NCI-H82 (cell line): ENCODE measurements around the gene CUX1.
"Not testable (repeated sequence)": the region's sequence is repeated elsewhere in the genome, so short reads cannot be mapped to it uniquely, and the experiment has no call there.

Experiments used
- DNase-seq: peaks from one replicate; lab custom pipeline; 2025; lab: John Stamatoyannopoulos, UW

The CUX1 gene

DNA sequence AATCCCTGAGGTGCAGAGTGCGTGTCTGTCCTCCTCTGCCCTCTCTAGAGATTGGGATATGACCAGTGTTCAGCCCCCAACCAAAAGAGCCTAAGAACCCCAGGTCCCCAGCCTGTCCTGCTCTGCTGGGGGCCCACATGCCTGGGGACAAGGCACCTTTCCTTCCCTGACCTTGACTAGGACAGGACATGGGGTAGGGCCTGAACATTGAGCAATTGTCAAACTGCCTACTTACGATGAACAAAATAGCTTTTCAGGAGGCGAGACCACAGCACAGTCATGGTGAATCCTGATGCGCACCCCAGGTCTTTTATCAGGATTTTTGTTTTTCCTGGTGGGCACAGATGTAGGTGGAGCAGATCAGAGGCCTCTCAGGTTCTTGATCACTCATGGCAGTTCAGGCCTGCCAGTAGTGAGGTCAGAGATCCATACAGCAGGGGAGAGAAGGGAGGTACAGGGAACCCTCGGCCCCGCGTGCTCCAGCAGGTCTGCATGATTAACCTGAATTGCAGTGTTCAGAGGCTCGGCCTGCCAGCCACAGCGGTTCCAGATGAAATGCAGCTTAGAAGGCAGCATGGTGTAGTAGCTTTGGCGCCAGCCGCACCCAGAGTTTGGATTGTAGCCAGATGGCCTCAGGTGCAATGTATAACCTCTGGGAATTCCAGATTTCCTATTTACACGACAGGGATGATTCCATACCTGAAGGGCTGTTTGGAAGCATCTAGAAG lies 191.3 kb downstream of the CUX1 start:
- no peak for DNase-seq

- no peak for DNase-seq
These were observed 192.2 kb downstream of the CUX1 start for GRCh38 chr7:102009628-102010027.

DNA sequence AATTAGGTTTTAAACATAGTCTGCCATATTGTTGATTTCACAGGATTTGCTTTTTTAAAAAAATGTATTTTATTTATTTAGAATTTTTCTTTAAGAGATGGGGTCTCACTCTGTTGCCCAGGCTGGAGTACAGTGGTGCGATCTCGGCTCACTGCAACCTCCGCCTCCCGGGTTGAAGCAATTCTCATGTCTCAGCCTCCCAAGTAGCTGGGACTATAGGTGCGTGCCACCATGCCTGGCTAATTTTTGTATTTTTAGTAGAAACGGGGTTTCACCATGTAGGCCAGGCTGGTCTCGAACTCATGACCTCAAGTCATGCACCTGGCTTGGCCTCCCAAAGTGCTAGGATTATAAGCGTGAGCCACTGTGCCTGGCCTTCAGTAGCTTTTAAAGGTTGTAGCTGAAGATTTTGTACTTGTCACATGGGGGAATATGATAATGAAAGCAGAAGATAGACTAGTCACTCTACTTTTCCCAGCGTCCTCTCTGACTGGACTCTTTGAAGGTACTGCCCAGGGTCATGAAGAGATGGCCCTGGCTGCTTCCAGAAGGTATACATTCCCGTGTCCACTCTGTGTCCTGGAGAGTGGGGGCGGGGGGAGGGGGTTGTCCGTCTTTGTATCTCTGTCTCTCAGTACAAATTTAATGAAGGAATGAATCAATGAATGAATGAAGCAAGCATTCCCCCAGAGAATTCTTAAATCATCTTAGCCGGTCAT lies 194.8 kb downstream of the CUX1 start:
- DNase-seq: not testable (repeated sequence)

- DNase-seq: no peak
These were observed 195.6 kb downstream of the CUX1 start for GRCh38 chr7:102012941-102013461.

GRCh38 chr7:102018876-102019275 lies 201.4 kb downstream of the CUX1 start:
- DNase-seq: no peak

DNA sequence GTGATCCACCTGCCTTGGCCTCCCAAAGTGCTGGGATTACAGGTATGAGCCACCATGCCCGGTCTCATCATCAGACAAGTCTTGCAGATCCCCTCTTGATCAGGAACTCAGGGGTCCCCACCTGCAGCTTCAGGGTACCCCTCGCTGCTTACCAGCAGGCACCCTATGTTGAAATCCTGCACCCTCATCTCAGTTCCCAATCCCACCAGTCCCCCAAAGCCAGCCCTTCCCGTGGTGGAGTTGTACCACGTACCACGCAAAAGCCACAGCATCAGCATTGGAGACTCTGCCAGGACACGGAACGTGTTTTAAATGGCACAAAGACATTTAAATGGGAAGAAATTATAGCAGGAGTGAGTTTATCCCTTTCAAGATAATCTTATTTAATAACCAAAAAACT lies 202.0 kb downstream of the CUX1 start:
- no peak for DNase-seq

DNA sequence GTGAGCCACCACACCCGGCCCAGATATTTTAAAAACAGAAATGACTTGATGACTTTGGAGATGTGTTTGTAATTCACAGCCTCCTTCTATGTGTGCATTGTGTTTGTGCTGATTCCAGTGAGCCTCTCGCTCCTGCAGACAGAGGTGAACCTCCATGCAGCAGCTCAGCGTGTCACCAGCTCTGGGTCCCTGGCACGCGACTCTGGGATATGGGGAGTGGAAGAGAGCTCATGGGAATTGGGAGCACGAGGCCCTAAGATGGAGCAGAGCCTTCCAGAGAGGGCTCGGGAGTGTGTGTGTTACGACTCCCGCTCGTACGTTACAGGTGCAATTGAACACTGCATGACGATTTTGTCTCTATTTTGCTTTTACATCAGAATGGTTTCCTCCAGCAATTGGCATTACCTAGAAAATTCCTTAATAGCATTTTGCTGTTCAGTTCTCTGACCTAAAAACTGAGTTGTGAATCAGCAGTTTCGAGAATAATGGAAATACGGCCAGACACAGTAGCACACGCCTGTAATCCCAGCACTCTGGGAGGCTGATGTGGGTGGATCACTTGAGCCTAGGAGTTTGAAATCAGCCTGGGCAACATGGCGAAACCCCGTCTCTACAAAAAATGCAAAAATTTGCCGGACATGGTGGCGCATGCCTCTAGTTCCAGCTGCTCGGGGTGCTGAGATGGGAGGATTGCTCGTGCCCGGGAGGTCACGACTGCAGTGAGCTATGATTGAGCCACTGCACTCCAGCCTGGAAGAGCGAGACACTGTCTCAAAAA lies 204.6 kb downstream of the CUX1 start:
- no peak for DNase-seq

DNA sequence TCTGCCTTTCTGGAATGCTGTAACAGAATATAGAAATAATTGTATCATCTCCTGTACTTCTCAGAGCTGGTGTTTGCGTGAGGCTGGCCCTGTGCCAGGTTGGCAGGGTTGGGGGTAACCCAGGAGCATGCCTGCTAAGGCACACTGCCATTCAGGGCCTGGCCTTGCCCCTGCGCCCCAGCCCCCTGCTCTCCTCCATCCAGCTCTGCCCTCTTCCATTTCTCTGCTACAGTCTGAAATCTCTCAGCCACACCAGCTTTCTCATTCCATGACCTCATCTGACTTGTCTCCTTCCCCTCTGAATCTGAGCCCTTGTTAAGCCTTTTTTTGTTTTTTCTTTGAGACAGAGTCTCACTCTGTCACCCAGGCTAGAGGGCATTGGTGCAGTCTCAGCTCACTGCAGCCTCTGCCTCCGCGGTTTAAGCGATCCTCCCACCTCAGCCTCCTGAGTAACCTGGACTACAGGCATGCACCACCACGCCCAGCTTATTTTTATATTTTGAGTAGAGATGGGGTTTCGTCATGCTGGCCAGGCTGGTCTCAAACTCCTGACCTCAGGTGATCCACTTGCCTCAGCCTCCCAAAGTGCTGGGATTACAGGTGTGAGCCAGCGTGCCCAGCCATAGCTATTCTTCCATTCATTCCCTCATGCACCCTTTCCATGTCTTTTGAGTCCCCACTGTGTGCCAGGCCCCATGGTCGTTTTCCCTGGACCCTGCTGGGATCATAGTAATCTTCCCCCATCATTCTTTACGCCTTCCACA lies 206.8 kb downstream of the CUX1 start:
- DNase-seq: peak; percentile 8

DNA sequence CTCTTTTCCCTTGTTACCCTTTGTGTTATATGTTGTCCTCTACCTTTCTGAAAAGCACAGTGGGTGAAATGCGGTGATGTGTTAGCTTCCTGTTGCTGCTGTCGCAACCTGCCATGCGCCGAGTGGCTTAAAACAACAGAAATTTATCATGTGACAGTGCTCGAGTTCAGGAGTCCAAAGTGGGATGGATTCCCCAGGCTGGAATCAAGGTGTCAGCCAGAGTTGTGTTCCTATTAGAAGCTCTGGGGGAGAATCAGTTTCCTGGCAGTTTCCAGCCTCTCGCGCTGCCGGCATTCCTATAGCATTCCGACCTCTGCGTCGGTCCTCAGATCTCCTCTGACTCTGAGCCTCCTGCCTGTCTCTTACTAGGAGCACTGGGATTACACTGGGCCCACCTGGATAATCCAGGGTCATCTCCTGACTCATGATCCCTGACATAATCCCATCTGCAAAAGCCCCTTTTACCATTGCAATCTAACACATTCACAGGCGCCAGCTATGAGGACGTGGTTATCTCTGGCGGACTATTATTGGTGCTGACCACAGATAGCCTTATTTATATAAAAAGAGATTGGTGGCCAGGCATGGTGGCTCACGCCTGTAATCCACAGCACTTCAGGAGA lies 207.5 kb downstream of the CUX1 start:
- peak; percentile 52 for DNase-seq

GRCh38 chr7:102025777-102026176 lies 208.4 kb downstream of the CUX1 start:
- not testable (repeated sequence) for DNase-seq

DNA sequence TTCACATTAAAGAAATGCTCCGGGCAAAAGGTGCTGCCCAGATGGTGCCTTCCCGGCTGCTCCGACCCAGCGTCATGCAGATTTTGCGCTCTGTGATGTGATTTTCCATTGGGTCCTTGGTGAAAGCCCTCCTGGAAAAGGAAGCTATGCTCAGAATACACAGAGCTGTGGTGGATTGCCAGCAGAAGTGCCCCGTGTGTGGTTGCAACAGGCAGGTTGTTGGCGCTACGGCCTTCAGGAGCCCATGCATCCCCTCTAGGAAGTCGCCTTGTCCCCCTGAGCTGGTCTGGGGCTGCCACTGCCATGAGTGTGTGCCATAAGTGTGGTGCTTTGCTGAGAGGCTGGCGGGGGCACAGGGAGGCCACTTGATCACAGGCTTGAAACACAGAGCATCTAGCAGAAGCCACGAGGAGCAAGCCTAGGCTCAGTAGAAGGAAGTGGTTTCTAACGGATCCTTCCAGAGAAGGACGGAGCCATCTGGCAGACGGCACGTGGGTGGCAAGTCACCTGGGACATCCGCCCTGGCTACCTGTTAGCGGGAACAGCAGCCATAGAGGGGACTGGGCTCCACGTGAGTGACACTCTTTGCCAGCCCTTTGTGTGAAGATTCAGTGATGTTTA lies 210.9 kb downstream of the CUX1 start:
- DNase-seq: no peak

- DNase-seq: no peak
These were observed 212.2 kb downstream of the CUX1 start for GRCh38 chr7:102029616-102030015.

DNA sequence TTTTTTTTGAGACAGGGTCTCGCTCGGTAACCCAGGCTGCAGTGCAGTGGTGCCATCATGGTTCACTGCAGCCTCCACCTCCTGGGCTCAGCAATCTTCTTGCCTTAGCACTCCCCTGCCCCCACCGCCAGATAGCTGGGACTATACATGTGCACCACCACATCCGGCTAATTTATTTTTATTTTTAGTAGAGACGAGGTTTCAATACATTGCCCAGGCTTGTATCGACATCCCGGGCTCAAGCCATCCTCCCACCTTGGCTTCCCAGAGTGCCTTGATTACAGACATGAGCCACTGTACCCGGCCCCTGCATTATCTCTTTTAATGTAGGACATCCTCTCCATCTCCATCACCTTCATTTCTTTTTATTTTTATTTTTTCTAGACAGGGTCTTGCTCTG lies 213.3 kb downstream of the CUX1 start:
- no peak for DNase-seq

GRCh38 chr7:102036958-102037357 lies 219.5 kb downstream of the CUX1 start:
- DNase-seq: no peak

DNA sequence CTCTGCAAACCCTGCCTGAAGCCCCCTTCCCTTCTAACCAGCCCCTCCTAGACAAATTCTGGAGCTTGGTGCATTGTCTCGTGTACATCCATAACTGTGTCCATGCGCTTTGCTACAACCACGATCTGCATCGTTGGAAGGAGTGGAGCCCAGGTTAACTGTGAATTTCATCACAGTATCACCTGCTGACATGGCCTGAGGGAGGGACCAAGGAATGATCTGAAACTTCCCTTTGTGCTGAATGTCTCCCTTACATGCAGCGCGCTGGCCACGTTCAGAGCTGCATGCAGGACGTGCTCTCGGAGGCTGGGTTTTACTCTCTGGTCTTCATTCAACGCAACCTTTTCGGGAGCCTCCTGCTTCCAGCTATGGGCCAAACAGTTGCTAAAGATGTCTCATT lies 222.3 kb downstream of the CUX1 start:
- no peak for DNase-seq

GRCh38 chr7:102040569-102040968 lies 223.1 kb downstream of the CUX1 start:
- no peak for DNase-seq

DNA sequence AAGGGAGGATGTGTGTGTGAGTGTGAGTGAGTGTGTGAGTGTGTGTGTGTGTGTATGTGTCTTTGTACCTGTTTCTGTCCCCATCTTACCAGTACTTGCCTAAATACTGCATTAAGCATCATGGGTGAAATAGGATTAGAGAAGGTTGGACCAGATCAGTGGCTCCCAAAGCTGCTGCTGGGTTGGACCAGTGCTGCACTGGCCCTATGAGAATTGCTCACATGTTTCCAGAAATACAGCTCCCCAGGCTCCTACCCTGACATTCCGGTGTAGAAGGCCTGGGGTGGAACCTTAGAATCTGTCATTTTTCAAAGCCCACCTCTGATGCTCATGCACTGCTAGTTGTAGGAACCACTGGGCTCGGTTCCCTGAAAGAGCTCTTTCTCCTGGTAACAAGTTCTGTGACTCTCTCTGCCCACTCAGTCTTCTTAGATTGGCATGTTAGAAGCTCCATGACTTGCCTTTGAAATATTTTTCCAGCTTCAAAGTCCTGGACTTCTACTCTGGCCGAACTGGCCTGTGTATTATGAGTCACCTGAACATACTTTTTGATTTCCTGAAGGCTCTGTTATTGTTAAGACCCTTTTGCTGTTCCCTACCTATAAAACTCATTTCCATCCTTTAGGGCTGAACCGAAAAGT lies 224.7 kb downstream of the CUX1 start:
- DNase-seq: no peak

GRCh38 chr7:102042796-102043195 lies 225.4 kb downstream of the CUX1 start:
- DNase-seq: not testable (repeated sequence)

- DNase-seq: no peak
These were observed 227.2 kb downstream of the CUX1 start for GRCh38 chr7:102044641-102044983.

DNA sequence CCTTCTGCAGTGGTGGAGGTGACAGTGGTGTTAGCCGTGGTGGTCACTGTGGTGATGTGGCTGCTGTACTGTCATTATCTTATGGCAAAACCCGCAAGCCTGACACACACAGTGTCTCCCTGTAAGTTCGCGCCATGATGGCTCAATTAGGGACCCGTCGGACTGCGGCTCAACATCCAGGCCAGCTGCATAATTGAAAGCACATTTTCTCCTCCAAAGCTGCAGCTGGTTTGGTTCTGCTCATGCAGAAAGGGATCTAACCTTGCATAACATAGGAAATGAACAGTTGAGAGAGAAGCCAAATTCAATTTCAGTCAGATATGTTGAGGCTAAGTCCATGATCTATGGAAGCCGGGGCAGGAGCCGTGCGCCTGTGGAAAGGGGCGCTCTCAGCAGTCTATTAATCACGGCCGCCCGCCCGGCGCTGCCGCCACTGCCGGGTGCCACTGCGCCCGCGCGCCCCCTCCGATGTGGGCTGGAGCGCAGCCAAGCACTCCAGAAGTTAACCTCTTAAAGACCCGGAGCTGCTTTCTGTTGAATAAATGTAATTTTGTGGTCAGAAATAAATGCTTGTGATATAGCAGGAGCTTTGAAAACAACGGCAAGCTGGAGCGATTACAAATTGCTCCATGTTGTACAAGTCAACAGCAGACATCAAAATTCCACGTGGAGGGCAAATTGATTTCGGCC lies 227.7 kb downstream of the CUX1 start:
- peak; percentile 52 for DNase-seq
